ENCODE results near the gene SYCE3.
A peak's percentile ranks its signal among the peaks of the same experiment; 100 is the strongest.

Gene SYCE3

DNA sequence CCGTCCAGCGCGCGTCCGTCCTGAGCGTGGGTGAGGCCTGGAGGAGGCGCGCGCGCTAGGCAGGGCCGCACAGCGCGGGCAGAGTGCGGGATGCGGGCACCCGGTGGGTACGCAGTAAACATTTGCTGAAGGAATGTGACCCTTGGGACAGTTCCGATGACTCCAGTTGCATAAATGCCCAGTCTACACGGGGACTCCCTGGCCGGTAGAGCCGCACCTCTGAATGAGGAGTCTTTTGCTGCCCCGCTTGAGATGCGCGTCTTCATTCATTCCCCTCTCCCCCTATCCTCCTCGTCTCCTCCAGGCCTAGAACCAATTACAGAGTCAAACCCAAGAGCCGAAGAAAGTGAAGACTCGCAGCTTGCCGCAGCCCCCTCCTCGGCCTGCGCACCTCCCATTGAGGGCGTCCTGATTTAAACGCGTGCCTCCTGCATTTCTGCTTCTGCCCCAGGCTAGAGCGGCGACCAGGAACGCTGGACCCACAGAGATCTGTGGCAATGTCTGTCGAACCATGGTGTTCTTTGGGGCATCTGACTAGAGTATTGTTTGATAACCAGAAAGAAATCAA lies 20.7 kb upstream of the SYCE3 start (continued):
- TF ChIP-seq ZNF654 (tag by site-specific recombination; IDR thresholded peaks at IDR 0.05; ENCODE audit: low read depth): no peak
- TF ChIP-seq, protein P1, sequence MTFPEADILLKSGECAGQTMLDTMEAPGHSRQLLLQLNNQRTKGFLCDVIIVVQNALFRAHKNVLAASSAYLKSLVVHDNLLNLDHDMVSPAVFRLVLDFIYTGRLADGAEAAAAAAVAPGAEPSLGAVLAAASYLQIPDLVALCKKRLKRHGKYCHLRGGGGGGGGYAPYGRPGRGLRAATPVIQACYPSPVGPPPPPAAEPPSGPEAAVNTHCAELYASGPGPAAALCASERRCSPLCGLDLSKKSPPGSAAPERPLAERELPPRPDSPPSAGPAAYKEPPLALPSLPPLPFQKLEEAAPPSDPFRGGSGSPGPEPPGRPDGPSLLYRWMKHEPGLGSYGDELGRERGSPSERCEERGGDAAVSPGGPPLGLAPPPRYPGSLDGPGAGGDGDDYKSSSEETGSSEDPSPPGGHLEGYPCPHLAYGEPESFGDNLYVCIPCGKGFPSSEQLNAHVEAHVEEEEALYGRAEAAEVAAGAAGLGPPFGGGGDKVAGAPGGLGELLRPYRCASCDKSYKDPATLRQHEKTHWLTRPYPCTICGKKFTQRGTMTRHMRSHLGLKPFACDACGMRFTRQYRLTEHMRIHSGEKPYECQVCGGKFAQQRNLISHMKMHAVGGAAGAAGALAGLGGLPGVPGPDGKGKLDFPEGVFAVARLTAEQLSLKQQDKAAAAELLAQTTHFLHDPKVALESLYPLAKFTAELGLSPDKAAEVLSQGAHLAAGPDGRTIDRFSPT (tag by site-specific recombination; IDR thresholded peaks at IDR 0.05): peak; percentile 88
- TF ChIP-seq ZNF121 (tag by site-specific recombination; IDR thresholded peaks at IDR 0.05): peak; percentile 6; the same call in 1 of the 2 replicates
- 0 out of 2 replicates have a peak, but pooled peaks have one; percentile 52 for TF ChIP-seq KLF16 (tag by site-specific recombination; IDR thresholded peaks at IDR 0.05)
- TF ChIP-seq, protein P2, sequence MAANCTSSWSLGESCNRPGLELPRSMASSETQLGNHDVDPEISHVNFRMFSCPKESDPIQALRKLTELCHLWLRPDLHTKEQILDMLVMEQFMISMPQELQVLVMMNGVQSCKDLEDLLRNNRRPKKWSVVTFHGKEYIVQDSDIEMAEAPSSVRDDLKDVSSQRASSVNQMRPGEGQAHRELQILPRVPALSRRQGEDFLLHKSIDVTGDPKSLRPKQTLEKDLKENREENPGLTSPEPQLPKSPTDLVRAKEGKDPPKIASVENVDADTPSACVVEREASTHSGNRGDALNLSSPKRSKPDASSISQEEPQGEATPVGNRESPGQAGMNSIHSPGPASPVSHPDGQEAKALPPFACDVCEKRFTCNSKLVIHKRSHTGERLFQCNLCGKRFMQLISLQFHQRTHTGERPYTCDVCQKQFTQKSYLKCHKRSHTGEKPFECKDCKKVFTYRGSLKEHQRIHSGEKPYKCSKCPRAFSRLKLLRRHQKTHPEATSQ (tag by site-specific recombination; IDR thresholded peaks at IDR 0.05): 0 out of 2 replicates have a peak, but pooled peaks have one; percentile 81
- TF ChIP-seq ZNF600 (tag by site-specific recombination; IDR thresholded peaks at IDR 0.05): 0 out of 2 replicates have a peak, but pooled peaks have one; percentile 9
- TF ChIP-seq, protein P3, sequence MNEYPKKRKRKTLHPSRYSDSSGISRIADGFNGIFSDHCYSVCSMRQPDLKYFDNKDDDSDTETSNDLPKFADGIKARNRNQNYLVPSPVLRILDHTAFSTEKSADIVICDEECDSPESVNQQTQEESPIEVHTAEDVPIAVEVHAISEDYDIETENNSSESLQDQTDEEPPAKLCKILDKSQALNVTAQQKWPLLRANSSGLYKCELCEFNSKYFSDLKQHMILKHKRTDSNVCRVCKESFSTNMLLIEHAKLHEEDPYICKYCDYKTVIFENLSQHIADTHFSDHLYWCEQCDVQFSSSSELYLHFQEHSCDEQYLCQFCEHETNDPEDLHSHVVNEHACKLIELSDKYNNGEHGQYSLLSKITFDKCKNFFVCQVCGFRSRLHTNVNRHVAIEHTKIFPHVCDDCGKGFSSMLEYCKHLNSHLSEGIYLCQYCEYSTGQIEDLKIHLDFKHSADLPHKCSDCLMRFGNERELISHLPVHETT (tag by site-specific recombination; IDR thresholded peaks at IDR 0.05): no peak
- TF ChIP-seq ZNF274 (IDR thresholded peaks at IDR 0.05; ENCODE audit: low read length): no peak
- TF ChIP-seq ZNF274 (tag by site-specific recombination; IDR thresholded peaks at IDR 0.05; ENCODE audit: borderline replicate concordance): no peak
- 0 out of 2 replicates have a peak, but pooled peaks have one; percentile 44 for TF ChIP-seq ZNF76 (tag by site-specific recombination; IDR thresholded peaks at IDR 0.05; ENCODE audit: borderline replicate concordance, low read depth)
- TF ChIP-seq REPIN1 (tag by site-specific recombination; IDR thresholded peaks at IDR 0.05; ENCODE audit: low read depth): peak; percentile 67; the same call in 1 of the 2 replicates
- TF ChIP-seq ZNF24 (tag by site-specific recombination; IDR thresholded peaks at IDR 0.05): no peak
- TF ChIP-seq ZNF776 (tag by site-specific recombination; IDR thresholded peaks at IDR 0.05; ENCODE audit: borderline replicate concordance): no peak

DNA sequence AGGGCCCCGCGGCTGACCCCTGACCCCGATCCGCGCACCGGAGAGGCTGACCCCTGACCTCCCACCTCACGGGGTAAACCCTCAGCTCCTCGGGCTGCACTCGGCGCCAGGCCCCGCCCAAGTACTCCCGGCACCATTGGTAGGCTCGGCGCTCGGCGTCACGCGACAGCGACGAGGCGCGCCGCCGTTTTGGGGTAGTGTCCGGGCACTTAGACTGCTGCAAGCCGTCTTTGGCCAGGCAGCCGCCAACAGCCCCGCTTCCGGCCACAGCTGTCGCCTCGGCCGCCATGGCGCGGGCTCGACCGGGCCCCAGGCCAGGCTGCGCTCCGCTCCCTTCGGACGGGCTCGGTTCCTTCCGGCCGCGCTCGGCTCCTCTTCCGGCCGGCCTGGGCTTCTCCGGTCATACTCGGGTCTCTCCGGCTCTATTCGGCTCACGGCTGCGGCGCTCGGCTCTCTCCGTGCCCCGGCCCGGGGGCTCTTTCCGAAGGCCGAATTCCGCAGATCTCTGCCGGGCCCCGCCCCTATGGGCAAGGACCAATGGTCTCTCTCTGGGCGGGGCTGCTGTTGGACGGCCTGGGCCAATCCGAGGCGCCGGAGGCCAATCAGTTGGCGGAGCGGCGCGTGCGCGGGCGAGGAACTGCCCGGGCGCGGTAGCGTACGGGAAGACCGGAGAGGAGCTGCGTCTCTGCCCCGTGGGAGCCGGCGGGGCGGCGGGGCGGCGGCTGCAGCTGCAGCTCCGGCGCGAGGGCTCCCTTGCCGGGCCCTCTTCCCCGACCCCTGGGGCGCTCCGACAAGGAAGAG lies 20.0 kb upstream of the SYCE3 start, which contains the start of gene CHKB:
Gene CHKB, minus strand, starts transcription at position 357 of the 801 bp plus-strand sequence. Its CDS starts 68 bp downstream, at position 289.
- Histone ChIP-seq H3K27ac (ENCODE audit: extremely low read depth, low read depth, low read length) (peak within 1 kb of the TSS; percentile 99), H3K4me1 (ENCODE audit: control insufficient read depth, insufficient read depth, low read length) (peaks cover 3% of the 10 kb centered on the region; the same call in 1 of the 2 replicates), H3K9me3 (ENCODE audit: control insufficient read depth, insufficient read depth, low read depth, low read length) (no peaks in the 10 kb centered on the region), H3K4me3 (ENCODE audit: low read depth, low read length) (peak within 1 kb of the TSS; percentile 80), H3K36me3 (ENCODE audit: control insufficient read depth in 2 of 2, insufficient read depth in 1 of 2, low read length in 2 of 2) (peaks cover 21 to 47% of the 10 kb centered on the region in 2 experiments)
- CTCF ChIA-PET: interaction anchor here (0.9 to 1.6 kb wide), 2 partner anchors 12 to 20 kb away, joined by 3 to 7 read pairs; partner anchors contain the start of gene SYCE3
- POLR2A ChIA-PET: interaction anchor here (0.6 to 3.2 kb wide), 13 partner anchors 10 to 85 kb away, joined by 3 to 22 read pairs (median 3); partner anchors contain the start of genes ARSA, LMF2, SCO2 and SYCE3
- TF ChIP-seq ZNF521 (tag by site-specific recombination; IDR thresholded peaks at IDR 0.05) (no peak), ZIC2 (tag by site-specific recombination; IDR thresholded peaks at IDR 0.05) (no peak), ZNF223 (tag by site-specific recombination; IDR thresholded peaks at IDR 0.05) (no peak), ZNF629 (tag by site-specific recombination; IDR thresholded peaks at IDR 0.05) (no peak), WT1 (tag by site-specific recombination; IDR thresholded peaks at IDR 0.05) (no peak), GLIS2 (tag by site-specific recombination; IDR thresholded peaks at IDR 0.05) (no peak; the same call in 1 of the 2 replicates), ZNF391 (tag by site-specific recombination; IDR thresholded peaks at IDR 0.05; ENCODE audit: borderline replicate concordance, low read depth) (peak; percentile 49; the same call in 1 of the 2 replicates), ZNF132 (tag by site-specific recombination; IDR thresholded peaks at IDR 0.05; ENCODE audit: borderline replicate concordance) (no peak), ZNF140 (tag by site-specific recombination; IDR thresholded peaks at IDR 0.05) (no peak), ZNF211 (tag by site-specific recombination; IDR thresholded peaks at IDR 0.05; ENCODE audit: low read depth) (no peak), ZNF747 (tag by site-specific recombination; IDR thresholded peaks at IDR 0.05) (no peak), ZNF792 (tag by site-specific recombination; IDR thresholded peaks at IDR 0.05) (no peak)
- TF ChIP-seq, protein P4, sequence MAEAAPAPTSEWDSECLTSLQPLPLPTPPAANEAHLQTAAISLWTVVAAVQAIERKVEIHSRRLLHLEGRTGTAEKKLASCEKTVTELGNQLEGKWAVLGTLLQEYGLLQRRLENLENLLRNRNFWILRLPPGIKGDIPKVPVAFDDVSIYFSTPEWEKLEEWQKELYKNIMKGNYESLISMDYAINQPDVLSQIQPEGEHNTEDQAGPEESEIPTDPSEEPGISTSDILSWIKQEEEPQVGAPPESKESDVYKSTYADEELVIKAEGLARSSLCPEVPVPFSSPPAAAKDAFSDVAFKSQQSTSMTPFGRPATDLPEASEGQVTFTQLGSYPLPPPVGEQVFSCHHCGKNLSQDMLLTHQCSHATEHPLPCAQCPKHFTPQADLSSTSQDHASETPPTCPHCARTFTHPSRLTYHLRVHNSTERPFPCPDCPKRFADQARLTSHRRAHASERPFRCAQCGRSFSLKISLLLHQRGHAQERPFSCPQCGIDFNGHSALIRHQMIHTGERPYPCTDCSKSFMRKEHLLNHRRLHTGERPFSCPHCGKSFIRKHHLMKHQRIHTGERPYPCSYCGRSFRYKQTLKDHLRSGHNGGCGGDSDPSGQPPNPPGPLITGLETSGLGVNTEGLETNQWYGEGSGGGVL (tag by site-specific recombination; IDR thresholded peaks at IDR 0.05): no peak; the same call in 1 of the 2 replicates
- TF ChIP-seq, protein P5, sequence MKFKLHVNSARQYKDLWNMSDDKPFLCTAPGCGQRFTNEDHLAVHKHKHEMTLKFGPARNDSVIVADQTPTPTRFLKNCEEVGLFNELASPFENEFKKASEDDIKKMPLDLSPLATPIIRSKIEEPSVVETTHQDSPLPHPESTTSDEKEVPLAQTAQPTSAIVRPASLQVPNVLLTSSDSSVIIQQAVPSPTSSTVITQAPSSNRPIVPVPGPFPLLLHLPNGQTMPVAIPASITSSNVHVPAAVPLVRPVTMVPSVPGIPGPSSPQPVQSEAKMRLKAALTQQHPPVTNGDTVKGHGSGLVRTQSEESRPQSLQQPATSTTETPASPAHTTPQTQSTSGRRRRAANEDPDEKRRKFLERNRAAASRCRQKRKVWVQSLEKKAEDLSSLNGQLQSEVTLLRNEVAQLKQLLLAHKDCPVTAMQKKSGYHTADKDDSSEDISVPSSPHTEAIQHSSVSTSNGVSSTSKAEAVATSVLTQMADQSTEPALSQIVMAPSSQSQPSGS (tag by site-specific recombination; IDR thresholded peaks at IDR 0.05; ENCODE audit: low read depth): no peak
